GDM1 (cell line): Measurements from ENCODE around the gene TMEM218.

Experiments used
- DNase-seq: peaks from one replicate; lab custom pipeline; 2025; lab: John Stamatoyannopoulos, UW

Gene TMEM218

DNA sequence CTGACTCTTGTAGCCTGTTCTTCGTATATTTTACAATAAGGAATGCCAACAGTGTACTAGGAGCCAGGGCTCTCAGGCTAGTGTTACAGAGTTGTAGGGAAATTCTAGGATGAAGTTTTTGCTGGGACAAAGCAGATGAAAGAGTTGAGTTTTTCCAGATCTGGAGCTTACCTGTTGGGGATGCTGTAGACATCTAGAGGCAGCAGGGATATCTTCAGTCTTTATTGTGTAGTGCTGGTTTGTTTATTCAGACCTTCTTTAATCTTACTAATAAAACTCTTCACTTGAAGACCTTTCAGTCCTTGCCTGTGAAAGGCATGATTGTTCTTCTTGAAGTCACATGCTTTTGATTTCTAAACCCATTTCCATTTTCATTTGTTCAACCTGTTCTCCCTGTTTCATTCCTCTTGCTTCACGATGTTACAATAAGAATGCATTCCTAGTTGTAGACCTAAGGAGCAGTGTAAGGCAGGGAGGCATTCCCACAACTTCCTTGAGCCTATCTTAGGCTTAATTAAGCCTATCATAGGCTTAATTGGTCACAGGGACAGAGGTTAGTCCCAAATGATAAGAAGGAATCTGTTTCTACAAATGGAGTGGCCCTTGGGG, 56.2 kb downstream of the TMEM218 start:
- DNase-seq, result no peak

DNA sequence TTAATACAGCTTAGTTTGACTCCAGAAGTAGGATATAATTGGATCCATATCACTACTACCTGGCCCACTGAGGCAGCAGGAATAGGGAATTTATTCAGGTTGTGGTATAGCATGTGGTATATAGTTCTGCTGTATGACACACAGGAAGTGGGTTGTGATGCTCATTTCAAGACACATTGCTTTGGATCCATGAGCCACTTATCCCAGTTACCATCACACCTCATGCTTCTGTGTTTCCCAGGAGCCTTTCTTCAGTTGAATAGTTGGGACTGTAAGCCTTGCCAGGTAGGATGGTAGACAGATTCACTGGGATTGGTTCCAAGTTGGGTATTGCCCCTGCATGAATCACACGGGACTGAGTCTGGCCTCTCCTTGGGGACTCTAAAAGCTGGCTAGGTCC, 58.3 kb downstream of the TMEM218 start:
- no peak for DNase-seq

DNA sequence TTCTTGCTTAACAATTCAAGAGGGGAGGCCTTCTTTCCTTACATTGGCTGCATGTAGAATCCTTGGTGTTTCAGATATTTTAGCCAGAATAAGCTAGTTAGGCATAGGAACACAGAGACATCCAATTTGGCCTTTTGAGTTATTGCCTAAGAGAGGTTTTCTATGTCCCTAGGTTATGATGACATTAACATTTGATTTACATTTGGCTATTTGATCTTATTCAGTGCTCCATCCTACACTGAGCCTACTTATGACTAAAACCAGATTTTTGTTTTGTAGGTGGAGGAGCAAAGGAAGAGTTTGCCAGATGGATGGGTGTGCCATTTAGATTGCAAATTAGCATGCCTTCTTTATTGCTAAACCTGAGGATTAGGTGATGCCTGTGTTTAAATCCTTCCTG, 59.4 kb downstream of the TMEM218 start:
- DNase-seq, result no peak

DNA sequence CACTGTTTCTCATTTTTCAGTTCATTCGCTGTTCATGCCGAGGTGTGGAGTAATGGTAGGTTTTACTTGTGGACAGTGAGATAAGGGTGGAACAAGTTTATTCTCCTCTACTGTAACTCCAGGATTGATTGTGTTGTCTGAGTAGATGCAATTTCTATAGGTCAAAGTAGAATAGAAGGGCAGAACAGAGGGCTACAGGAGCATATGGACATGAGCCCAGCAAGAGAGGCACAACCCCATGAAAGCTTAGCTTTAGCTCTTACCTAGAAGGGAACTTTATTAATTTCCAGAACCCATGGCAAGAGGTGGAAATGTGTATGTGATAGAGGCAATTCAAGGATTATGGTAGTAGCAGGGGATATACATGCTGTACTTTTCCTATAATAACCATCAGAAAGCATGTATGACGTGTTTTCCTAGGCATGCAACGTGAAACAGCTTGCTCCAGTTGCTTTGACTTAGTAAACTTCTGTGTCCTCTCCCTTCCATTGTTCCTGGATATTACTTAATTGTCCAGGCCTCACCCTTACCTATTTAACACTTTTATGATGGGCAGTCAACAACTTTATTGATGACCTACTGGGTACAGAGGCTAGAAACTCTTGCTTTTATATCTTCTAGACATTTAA, 62.1 kb downstream of the TMEM218 start:
- no peak for DNase-seq
